Common myeloid progenitor, CD34-positive (primary cell): ENCODE measurements around the gene FTO.

Experiments
- CTCF ChIA-PET: fragments of 350-600 bp; sonication (Branson Sonifier 250); formaldehyde crosslinking; loops from one replicate; lab custom pipeline; 2021; ENCODE audit warnings: antibody characterized with exemption; lab: Charles Lee
- POLR2A ChIA-PET: fragments of 350-600 bp; sonication (Branson Sonifier 250); formaldehyde crosslinking; loops from one replicate; lab custom pipeline; 2021; ENCODE audit warnings: antibody characterized with exemption; lab: Charles Lee
- DNase-seq, 3 donors: peaks; one replicate each; pipeline versions ENCODE4 v3.0.0 to v3.0.0-alpha.2; 2013
- H3K27ac ChIP-seq, 2 experiments: 1 replicate in 1 of 2; 2 replicates in 1 of 2; pipeline ENCODE4 v1.7.0; 2013; ENCODE audit warnings: inconsistent platforms in 2 of 2, low read length in 2 of 2, mild to moderate bottlenecking in 2 of 2, low read depth in 1 of 2, moderate library complexity in 1 of 2; ENCODE audit not compliant: severe bottlenecking in 2 of 2, insufficient read depth in 1 of 2, poor library complexity in 1 of 2
- H3K27me3 ChIP-seq, 5 experiments: replicated peaks in 2 of 5; 1 replicate in 3 of 5; 2 replicates in 2 of 5; pipeline versions ENCODE4 v1.6.1 to v1.7.0; 2013; ENCODE audit warnings: low read length in 4 of 5, mild to moderate bottlenecking in 2 of 5, moderate library complexity in 2 of 5, inconsistent platforms in 1 of 5; ENCODE audit not compliant: insufficient read depth in 5 of 5, control insufficient read depth in 4 of 5
- H3K36me3 ChIP-seq, 4 experiments: 1 replicate in 2 of 4; 2 replicates in 2 of 4; pipeline versions ENCODE4 v1.6.1 to v1.7.0; 2013; ENCODE audit warnings: low read length in 3 of 4, control low read depth in 1 of 4, mild to moderate bottlenecking in 1 of 4; ENCODE audit not compliant: control insufficient read depth in 4 of 4, insufficient read depth in 4 of 4
- H3K4me1 ChIP-seq, 4 experiments: 1 replicate in 3 of 4; 2 replicates in 1 of 4; pipeline versions ENCODE4 v1.6.1 to v1.7.1; 2013; ENCODE audit warnings: low read length in 3 of 4, mild to moderate bottlenecking in 3 of 4, control low read depth in 1 of 4, inconsistent platforms in 1 of 4, moderate library complexity in 1 of 4; ENCODE audit not compliant: control insufficient read depth in 4 of 4, insufficient read depth in 4 of 4; ENCODE audit errors: control extremely low read depth in 1 of 4
- H3K4me3 ChIP-seq, 7 experiments: 1 replicate in 4 of 7; 2 replicates in 3 of 7; pipeline versions ENCODE4 v1.5.1 to v1.7.0; 2013; ENCODE audit warnings: mild to moderate bottlenecking in 7 of 7, low read length in 6 of 7, moderate library complexity in 6 of 7, inconsistent platforms in 2 of 7, low read depth in 2 of 7, control low read depth in 1 of 7; ENCODE audit not compliant: insufficient read depth in 4 of 7, control insufficient read depth in 1 of 7; ENCODE audit errors: extremely low read depth in 1 of 7
- H3K9me3 ChIP-seq, 5 experiments: 1 replicate in 4 of 5; 2 replicates in 1 of 5; pipeline versions ENCODE4 v1.6.1 to v1.7.1; 2013; ENCODE audit warnings: low read length in 4 of 5, mild to moderate bottlenecking in 2 of 5, inconsistent platforms in 1 of 5, low read depth in 1 of 5, moderate library complexity in 1 of 5; ENCODE audit not compliant: control insufficient read depth in 4 of 5, insufficient read depth in 2 of 5; ENCODE audit errors: control extremely low read depth in 1 of 5
- WGBS: methylation state at CpG from one replicate; pipeline ENCODE4 v1.1.5; 2013; ENCODE audit not compliant: insufficient coverage; 5-methylcytosine and 5-hydroxymethylcytosine counted together

The FTO gene

DNA sequence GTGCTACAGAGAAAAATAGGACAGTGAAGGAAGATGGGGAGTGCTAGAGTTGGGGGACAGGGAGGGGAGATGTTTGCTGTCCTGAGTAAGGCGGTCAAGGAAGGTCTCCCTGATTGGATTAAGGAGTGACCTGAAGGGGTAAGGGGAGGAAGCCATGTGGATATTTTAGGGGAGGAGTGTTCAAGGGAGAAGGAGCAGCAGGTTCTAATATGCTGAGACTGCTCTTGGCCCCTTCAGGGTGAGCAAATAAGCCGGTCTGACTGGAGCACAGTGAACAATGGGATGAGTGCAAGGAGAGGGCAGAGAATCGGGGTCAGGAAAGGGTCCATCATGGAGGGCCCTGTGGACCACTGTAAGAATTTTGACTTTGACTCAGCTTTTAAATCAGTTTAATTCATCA, 393.8 kb downstream of the FTO start:
- DNase-seq: no peak
- Histone ChIP-seq H3K27ac (no peak overlapping the region), H3K4me1 (no peaks in the 10 kb centered on the region), H3K27me3 (no peaks in the 10 kb centered on the region), H3K4me3 (no peak overlapping the region), H3K9me3 (peaks cover 0 to 4% (median 0%) of the 10 kb centered on the region in 5 experiments), H3K36me3 (peaks cover 0 to 9% (median 0%) of the 10 kb centered on the region in 4 experiments)
- POLR2A ChIA-PET: no interaction called here
- CTCF ChIA-PET: no interaction called here
- WGBS: 64% methylated on average over 2 of the region's 3 CpGs

DNA sequence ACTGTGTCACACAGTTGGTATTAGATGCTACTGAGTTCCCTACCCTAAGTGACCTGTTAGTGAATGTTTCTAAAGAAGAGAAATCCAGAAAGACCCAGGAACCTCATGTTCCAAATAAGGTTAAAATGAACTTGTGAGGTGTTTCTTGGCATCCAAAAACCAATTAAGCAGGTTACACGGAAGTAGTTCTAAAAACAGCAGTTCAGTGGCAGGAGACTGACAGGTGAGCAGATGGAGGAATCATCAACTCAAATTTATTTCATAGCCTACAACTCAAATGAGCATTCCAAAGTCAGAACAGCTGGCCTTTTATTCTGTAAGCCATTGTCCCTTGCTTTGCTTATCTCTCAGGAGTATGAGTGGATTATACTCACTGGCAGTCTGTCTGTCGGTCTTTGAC, 394.3 kb downstream of the FTO start:
- no peak for DNase-seq
- no peak overlapping the region for H3K27ac ChIP-seq
- H3K4me1 ChIP-seq: no peaks in the 10 kb centered on the region
- no peaks in the 10 kb centered on the region for H3K27me3 ChIP-seq
- H3K36me3 ChIP-seq: peaks cover 0 to 9% (median 0%) of the 10 kb centered on the region in 4 experiments
- H3K9me3 ChIP-seq: peaks cover 0 to 4% (median 0%) of the 10 kb centered on the region in 5 experiments
- no peak overlapping the region for H3K4me3 ChIP-seq
- POLR2A ChIA-PET: no interaction called here
- CTCF ChIA-PET: no interaction called here
- 100% methylated on average over 1 of the region's 2 CpGs for WGBS

DNA sequence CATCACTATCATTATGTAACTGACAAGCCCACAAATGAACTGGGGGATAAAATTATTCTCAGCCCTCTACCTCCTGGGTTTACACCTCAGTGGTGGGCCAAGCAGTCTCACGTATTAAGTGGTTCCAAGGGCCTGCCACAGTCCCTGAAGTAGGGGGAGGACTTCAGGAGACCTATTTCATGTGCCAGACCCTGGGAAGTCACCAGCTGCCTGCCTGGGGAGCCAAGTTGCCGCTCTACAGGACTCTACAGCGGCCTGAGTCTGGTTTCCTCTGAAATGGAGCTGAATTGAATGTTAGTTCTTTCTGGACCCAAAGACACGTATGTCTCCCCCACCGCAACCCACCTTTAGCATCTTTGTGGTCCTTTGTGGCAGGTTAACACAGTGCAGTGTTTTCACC, 395.7 kb downstream of the FTO start:
- POLR2A ChIA-PET: no interaction called here
- Histone ChIP-seq H3K9me3 (peaks cover 0 to 4% (median 0%) of the 10 kb centered on the region in 5 experiments), H3K4me3 (no peak overlapping the region), H3K27ac (no peak overlapping the region), H3K27me3 (no peaks in the 10 kb centered on the region), H3K4me1 (no peaks in the 10 kb centered on the region), H3K36me3 (peaks cover 0 to 5% (median 0%) of the 10 kb centered on the region in 4 experiments)
- WGBS: 79% methylated on average over 5 of the region's 5 CpGs
- no peak for DNase-seq
- CTCF ChIA-PET: no interaction called here

- Histone ChIP-seq H3K27ac (no peak overlapping the region), H3K4me3 (no peak overlapping the region), H3K9me3 (peaks cover 0 to 4% (median 0%) of the 10 kb centered on the region in 5 experiments), H3K4me1 (no peaks in the 10 kb centered on the region), H3K27me3 (no peaks in the 10 kb centered on the region), H3K36me3 (no peaks in the 10 kb centered on the region)
- POLR2A ChIA-PET: no interaction called here
- DNase-seq: no peak
- WGBS: 88% methylated on average over 5 of the region's 10 CpGs
- CTCF ChIA-PET: no interaction called here
These were observed 399.2 kb downstream of the FTO start for GRCh38 chr16:54102888-54103866.

- H3K27me3 ChIP-seq: no peaks in the 10 kb centered on the region
- H3K4me1 ChIP-seq: no peaks in the 10 kb centered on the region
- POLR2A ChIA-PET: interaction anchor here (0.6 kb wide), 1 partner anchor 761 kb away, joined by 3 read pairs; no protein-coding TSS in a partner anchor
- no peak overlapping the region for H3K27ac ChIP-seq
- peaks cover 0 to 4% (median 0%) of the 10 kb centered on the region in 5 experiments for H3K9me3 ChIP-seq
- H3K4me3 ChIP-seq: no peak overlapping the region
- WGBS: 95% methylated on average over 5 of the region's 5 CpGs
- no peaks in the 10 kb centered on the region for H3K36me3 ChIP-seq
- CTCF ChIA-PET: no interaction called here
- peak in 1 of 3 donors; percentile 1 for DNase-seq
These were observed 402.1 kb downstream of the FTO start for GRCh38 chr16:54106057-54106456.

DNA sequence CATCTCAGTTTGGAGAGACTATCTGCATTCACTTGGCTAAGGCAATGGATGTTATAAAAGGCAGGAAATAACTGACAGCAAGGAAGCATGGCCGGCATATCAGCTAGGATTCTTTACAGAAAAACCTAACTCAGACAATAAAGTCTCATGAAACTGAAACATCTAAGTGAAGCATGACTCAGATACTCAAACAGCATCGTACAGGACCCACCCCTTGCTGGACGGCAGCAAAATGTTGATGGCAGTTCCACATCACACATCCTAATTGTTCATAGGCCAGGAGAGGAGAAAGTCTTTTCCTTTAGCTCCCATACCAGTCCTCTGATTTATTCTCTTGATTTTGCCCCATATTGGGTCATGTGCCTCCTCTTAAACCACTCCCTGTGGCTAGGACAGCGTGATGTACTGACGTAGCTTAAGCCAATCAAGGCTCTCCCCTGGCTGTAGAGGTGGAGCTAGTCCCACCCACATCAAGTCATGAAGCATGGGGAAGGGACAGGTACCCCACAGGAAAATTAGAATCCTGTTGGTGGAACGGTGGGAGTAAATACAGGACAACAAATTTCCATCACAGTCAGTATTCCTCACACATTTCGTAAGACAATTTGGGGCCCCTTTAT, 403.7 kb downstream of the FTO start:
- Histone ChIP-seq H3K27ac (no peak overlapping the region), H3K36me3 (peaks cover 0 to 9% (median 3%) of the 10 kb centered on the region in 4 experiments), H3K4me3 (no peak overlapping the region), H3K9me3 (no peaks in the 10 kb centered on the region), H3K4me1 (no peaks in the 10 kb centered on the region), H3K27me3 (no peaks in the 10 kb centered on the region)
- POLR2A ChIA-PET: no interaction called here
- peak in 1 of 3 donors; percentile 21 for DNase-seq
- 94% methylated on average over 3 of the region's 7 CpGs for WGBS
- CTCF ChIA-PET: no interaction called here
